Brain microvascular endothelial cell (primary cell): ENCODE measurements around the gene MASP2.

Experiments
- DNase-seq: peaks from one replicate; pipeline ENCODE4 v3.0.0-alpha.2; 2020
- H3K27ac ChIP-seq: fragments of 250-450 bp; sonication (Bioruptor Pico); 2 replicates; pipeline ENCODE4 v1.5.1; 2020; ENCODE audit warnings: mild to moderate bottlenecking, moderate library complexity
- H3K27me3 ChIP-seq: fragments of 250-450 bp; sonication (Bioruptor Pico); replicated peaks from 2 replicates; pipeline ENCODE4 v1.5.1; 2020; ENCODE audit warnings: mild to moderate bottlenecking
- H3K36me3 ChIP-seq: fragments of 250-450 bp; sonication (Bioruptor Pico); replicated peaks from 2 replicates; pipeline ENCODE4 v1.5.1; 2020; ENCODE audit warnings: mild to moderate bottlenecking
- H3K4me3 ChIP-seq: 2 replicates; pipeline ENCODE4 v1.5.1; 2011; ENCODE audit warnings: low read depth, mild to moderate bottlenecking, control low read depth, low read length, moderate library complexity
- CTCF ChIP-seq: IDR thresholded peaks from 2 replicates; pipeline ENCODE4 v1.5.1; 2011; ENCODE audit warnings: low read depth, mild to moderate bottlenecking, moderate library complexity, low read length, control low read depth, inconsistent platforms; ENCODE audit errors: missing control alignments
- in situ Hi-C: cut with HindIII; loops from 2 replicates; pipeline ENCODE4 v1.10.0; 2017; ENCODE audit warnings: low sequenced_read_pairs, low pct_ligation_motif_present

MASP2 gene

GRCh38 chr1:10980841-10981727, 66.0 kb downstream of the MASP2 start:
- DNase-seq, result no peak
- Histone ChIP-seq H3K27me3 (peaks cover 19% of the 10 kb centered on the region), H3K4me3 (no peak overlapping the region), H3K36me3 (no peaks in the 10 kb centered on the region), H3K27ac (no peak overlapping the region)
- in situ Hi-C loops, result no loop called here
- TF ChIP-seq CTCF, result no peak

- H3K4me3 ChIP-seq, result no peak overlapping the region
Measured at GRCh38 chr1:10980094-10980577, 66.9 kb downstream of the MASP2 start.

GRCh38 chr1:10979483-10979920, 67.5 kb downstream of the MASP2 start:
- Histone ChIP-seq H3K27ac (no peak overlapping the region), H3K36me3 (no peaks in the 10 kb centered on the region), H3K27me3 (peaks cover 19% of the 10 kb centered on the region), H3K4me3 (no peak overlapping the region)
- TF ChIP-seq CTCF, result no peak
- no peak for DNase-seq
- in situ Hi-C loops, result no loop called here

More at GRCh38 chr1:10980094-10980577, 66.9 kb downstream of the MASP2 start:
- no peak overlapping the region for H3K27ac ChIP-seq
- in situ Hi-C loops, result no loop called here
- DNase-seq, result peak; percentile 45
- TF ChIP-seq CTCF, result peak; percentile 63
- H3K27me3 ChIP-seq, result peaks cover 19% of the 10 kb centered on the region
- no peaks in the 10 kb centered on the region for H3K36me3 ChIP-seq

GRCh38 chr1:10978719-10979118, 68.3 kb downstream of the MASP2 start:
- no peak for DNase-seq
- H3K36me3 ChIP-seq, result no peaks in the 10 kb centered on the region
- in situ Hi-C loops, result no loop called here
- no peak overlapping the region for H3K4me3 ChIP-seq
- no peak for TF ChIP-seq CTCF
- peaks cover 19% of the 10 kb centered on the region for H3K27me3 ChIP-seq
- no peak overlapping the region for H3K27ac ChIP-seq
